Stimulated activated CD4-positive, alpha-beta T cell treated with anti-CD3 and anti-CD28 coated beads, Interleukin-1b, Interleukin-23, amount 100 ng/mL, for 1 hour (primary cell): ENCODE results near the gene PHTF1.
"Not testable (repeated sequence)": the region's sequence is repeated elsewhere in the genome, so short reads cannot be mapped to it uniquely, and the experiment has no call there.

ENCODE experiments used
- DNase-seq, 2 donors: peaks; one replicate each; pipeline ENCODE4 v3.0.0-alpha.2; 2020; ENCODE audit warnings: low read depth in 2 of 2

PHTF1 gene

DNA sequence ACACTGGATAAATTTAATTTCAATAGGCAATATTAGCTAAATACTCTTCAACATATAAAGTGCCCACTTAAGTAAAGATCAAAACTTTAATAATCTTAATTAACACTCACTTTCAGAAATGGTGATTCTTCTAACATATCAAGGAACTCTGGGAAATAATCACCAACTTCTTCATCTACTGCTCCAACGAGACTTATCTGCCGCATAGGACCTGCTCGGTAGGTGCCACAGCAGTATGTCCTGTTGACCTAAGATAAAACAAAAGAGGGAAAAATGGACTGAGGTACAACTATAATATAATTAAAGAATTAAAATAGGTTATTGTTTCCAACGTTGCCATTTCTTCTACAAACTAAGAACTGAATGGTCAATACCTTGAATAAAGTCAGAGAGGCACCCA lies 18.3 kb upstream of the PHTF1 start:
- no peak for DNase-seq

GRCh38 chr1:113770031-113770430 lies 10.7 kb upstream of the PHTF1 start:
- DNase-seq: no peak

GRCh38 chr1:113769601-113769970 lies 10.3 kb upstream of the PHTF1 start:
- no peak for DNase-seq

DNA sequence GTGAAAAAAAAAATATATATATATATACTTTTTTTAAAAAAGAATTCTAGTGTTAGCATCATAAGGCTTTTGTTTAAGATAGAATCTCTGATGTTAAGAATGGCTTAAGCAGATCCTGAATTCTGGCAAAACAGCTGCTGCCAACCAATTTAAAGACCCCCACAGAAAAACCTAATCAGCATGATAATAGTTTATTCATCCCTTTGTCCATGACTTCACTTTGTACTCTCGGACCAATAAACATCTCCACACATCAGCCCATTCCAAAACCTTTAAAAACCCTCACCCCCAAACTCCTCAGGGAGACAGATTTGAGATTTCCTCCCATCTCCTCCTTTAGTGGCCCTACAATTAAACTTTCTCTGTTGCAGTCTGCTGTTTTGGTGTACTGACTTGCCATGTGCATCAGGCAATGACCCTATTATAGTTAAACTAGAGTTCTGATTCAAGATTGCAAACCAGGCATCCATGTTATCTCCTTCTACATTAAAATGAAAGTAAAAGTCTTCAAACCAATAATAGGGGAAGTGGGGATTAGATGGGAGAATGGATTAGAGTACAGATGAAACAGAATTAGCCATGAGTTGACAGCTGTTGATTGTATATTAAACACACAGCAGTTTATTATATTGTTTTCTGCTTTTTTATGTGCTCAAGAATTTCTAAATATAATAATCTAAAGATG lies 9.8 kb upstream of the PHTF1 start:
- no peak for DNase-seq

DNA sequence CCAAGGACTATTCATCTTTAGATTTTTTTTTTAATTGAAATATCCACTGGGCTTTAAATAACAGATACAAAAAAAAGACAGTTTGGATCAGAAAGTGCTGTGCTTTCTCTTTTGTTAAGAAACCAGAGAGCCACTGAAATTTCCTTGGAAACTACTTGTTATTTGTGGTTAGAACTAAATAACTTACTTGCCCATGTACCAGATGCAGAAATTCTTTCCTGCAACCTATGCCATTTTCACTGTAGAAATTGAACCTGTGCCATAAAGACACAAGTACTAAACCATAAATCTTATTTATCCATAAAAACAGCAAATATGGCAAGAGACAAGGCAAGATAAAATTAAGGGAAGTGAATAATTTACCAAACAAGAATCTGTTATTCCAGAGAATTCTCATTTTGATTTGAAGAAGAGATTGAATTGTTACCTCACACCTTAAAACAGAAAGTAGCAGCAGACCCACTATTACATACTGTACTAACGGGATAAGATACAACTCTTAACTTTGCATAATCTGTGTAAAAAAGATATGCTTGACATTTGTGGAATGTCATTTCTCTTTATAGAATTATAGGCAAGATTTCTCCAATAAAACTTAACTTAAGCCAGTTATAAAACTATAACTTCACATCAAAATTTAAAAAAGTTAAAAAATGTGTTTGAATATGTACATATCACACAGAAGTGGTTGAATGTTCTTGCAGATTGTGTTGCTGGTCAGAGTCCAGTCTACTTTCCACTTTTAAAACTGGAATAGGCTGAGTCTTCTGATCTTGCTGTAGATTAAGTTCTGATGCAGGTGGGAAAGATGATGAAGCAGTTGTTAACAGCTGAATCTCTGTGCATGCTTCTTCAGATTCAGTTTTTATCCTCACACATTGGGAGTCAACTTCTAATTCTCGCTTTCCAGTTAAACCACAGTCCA lies 6.3 kb upstream of the PHTF1 start:
- DNase-seq: no peak

DNA sequence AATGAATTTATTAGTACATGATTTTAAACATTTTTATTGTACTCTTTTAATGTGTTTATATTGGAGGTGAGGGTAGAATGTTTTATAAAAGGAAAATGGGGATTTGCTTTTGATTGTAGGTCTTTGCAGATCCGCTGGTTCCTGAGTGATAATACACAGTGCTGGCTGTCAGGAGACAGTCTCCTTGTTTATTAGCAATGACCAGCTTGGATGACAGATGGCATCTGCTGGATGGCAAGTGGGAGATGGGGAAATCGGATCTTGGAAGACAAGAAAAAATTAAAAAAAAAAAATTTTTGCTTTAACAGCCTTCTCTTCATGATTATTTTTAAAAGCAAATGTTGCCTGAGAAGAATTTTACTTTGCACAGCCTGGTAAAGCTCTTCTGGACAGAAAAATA lies 4.4 kb upstream of the PHTF1 start:
- DNase-seq: no peak

- no peak for DNase-seq
These were observed 2.7 kb upstream of the PHTF1 start for GRCh38 chr1:113761937-113762336.

DNA sequence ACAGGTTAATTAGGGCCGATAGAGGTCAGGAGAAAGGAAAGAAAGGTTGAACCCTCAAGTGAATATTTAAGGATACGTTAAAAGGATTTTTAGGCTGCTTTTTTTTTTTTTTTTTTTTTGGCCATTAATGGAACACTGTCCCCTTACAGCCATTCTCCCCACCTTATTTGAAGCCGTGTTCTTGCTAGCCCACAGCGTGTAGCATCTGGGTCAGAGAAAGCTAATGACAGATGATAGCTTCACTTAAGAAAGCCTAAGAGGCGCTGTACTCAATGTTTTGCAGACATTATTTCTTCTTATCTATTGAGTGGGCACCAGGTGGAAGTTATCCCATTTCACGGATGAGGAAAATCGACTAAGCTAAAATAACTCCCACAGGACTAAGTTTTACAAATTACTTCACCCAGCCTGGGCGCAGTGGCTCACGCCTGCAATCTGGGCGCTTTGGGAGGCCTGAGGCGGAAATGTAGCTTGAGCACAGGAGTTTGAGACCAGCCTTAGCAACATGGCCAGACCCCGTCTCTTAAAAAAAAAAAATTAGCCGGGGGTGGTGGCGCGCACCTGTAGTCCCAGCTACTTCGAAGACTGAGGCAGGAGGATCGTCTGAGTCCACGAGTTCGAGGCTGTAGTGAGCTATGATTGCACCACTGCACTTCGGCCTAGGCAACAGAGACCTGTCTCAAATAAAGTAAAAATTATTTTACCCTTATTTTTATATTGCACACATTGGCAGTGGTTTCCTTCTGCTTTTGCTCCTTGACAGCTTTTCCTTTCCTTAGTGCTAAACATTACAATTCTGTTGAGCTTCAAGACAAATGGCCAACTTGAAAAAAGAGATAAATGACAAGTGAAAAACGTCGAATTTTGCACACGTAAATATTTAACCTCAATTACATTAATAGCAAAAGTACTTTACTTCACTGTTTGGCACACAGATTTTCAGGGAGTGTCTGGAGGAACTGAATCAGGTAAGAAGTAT lies 1.1 kb upstream of the PHTF1 start:
- DNase-seq: no peak

- peak in 1 of 2 donors; percentile 14 for DNase-seq
These were observed 504 bp downstream of the PHTF1 start for GRCh38 chr1:113758631-113759332.

DNA sequence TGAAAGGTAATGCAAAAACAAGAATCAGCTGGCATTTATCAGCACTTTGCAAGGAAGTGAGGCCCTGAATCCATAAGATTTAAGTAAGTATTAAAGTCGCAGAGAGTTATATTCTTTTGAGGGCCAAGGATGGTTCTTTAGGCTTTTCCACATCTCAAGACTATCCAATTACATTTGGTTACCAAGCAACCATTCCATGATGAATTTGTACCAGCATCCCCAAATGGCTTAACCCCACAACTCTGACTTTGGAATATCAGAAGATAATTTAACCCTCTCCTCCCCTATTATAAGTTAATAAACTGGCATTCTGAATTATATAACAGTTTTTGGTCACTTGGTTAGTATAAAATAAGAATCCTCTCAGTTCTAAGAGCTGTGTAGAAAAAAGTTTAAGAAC lies 2.8 kb downstream of the PHTF1 start:
- no peak for DNase-seq

GRCh38 chr1:113753333-113753732 lies 6.0 kb downstream of the PHTF1 start:
- DNase-seq: not testable (repeated sequence)

GRCh38 chr1:113751516-113751915 lies 7.8 kb downstream of the PHTF1 start:
- DNase-seq: no peak

DNA sequence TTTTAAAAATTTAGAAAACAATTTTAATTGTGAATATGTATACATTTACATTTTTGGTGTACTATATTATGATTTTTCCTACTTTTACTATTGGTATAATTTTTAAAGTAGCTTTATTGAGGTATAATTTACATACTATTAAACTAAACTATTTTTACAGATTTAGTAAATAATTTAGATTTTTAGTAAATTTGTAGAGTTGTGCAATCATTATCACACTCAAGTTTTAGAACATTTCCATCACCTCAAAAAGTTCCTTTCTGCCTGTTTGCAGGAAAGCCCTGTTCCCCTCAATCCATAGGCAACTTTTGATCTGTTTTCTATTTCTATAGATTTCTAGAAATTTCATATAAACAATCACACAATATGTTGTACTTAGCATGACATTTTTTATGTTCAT lies 8.2 kb downstream of the PHTF1 start:
- DNase-seq: no peak

GRCh38 chr1:113749402-113749801 lies 9.9 kb downstream of the PHTF1 start:
- no peak for DNase-seq

DNA sequence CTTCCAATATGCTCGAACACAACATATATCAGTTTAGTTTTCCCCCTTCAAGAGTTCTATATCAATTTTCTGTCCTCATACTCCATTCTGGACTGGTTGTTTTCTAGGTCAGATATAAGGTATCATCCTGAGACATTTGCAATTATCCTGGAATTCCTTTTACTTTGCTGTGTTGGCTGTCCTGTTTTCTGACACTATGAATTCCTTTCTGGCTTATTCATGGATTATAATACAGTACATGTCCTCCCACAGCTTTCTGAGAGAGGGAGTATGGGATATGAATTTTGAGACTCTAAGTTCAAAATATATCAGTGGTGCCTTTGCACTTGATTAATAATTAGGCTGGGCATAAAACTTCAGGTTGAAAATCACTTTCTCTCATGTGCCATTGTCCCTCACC lies 11.9 kb downstream of the PHTF1 start:
- no peak for DNase-seq

GRCh38 chr1:113745425-113745824 lies 13.9 kb downstream of the PHTF1 start:
- DNase-seq: no peak

DNA sequence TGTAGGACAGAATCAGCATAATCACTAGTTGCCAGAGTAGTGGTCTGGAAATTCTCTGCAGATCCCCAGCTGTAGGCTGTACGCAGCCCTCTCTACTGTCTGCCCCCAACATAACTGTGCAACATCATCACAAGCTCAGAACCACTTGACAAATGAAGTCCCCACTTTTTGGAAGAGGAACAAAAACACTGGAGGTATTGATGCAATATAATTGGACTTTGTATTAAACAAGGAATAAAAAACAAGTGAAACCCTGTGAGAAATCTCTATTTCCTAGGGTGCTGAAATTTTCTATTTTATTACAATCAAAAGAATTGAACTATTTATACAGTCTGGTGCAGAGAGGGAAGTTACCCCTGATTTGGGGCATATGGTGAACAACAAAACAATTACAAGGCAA lies 15.2 kb downstream of the PHTF1 start:
- no peak for DNase-seq

DNA sequence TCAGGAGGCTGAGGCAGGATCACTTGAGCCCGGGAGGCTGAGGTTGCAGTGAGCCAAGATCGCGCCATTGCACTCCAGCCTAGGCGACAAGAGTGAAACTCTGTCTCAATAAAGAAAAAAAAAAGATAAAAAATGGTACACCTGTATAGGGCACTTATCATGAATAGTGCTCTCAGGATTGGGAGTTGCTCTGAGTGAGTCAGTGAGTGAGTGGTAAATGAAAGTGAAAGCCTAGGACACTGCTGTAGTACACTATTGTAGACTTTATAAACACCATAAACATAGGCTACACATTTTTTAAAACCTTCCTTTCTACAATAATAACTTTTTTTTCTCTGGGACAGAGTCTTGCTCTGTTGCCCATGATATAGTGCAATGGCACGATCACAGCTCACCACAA lies 16.8 kb downstream of the PHTF1 start:
- no peak for DNase-seq

GRCh38 chr1:113734357-113735055 lies 24.8 kb downstream of the PHTF1 start:
- DNase-seq: no peak

DNA sequence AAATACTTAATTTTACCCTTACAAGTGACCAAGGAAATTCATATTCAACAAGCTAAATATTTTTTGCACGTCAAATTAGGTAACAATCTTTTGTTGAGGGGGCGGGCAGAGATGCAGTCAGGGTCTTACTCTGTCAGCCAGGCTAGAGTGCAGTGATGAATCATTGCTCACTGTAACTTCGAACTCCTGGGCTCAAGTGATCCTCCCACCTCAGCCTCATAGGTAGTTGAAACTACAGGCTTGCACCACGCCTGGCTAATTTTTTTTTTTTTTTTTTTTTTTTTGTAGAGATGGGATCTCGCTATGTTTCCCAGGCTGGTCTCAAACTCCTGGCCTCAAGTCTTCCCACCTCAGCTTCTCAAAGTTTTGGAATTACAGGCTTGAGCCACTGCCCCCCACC lies 26.5 kb downstream of the PHTF1 start:
- DNase-seq: no peak

DNA sequence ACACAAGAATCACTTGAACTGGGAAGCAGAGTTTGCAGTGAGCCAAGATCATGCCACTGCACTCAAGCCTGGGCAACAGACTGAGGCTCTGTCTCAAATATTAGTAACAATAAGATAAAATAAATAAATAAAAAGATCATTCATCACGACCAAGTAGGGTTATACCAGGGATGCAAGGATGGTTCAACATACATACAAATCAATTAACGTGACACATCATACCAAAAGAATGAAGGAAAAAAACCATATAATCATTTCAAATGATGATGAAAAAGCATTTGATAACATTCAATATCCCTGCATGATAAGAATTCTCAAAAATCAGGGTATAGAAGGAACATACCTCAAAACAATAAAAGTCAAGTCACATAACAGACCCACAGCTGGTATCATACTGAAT lies 38.3 kb downstream of the PHTF1 start:
- DNase-seq: no peak
